ENCODE measurements around the gene INTS2.
A peak's percentile ranks its signal among the peaks of the same experiment; 100 is the strongest.
"Not testable (repeated sequence)": the region's sequence is repeated elsewhere in the genome, so short reads cannot be mapped to it uniquely, and the experiment has no call there.

Gene INTS2

GRCh38 chr17:61927208-61928100 is at the start of gene INTS2:
Gene INTS2, minus strand, starts transcription at chr17:61927982. Its CDS starts 1,338 bp downstream, at chr17:61926644.
- Mint-ChIP-seq H3K9me3 (no peaks in the 10 kb centered on the region), H3K4me3 (peak within 1 kb of the TSS; percentile 90), H3K27ac (peak within 1 kb of the TSS; percentile 93), H3K27me3 (ENCODE audit: low read depth) (no peaks in the 10 kb centered on the region), H3K36me3 (ENCODE audit: low read depth) (peaks cover 8% of the 10 kb centered on the region), H3K4me1 (ENCODE audit: low read depth) (peaks cover 21% of the 10 kb centered on the region)

GRCh38 chr17:61974115-61974514 is 46.3 kb upstream of the INTS2 start:
- Mint-ChIP-seq H3K4me1 (ENCODE audit: low read depth) (no peaks in the 10 kb centered on the region), H3K27ac (no peak overlapping the region), H3K36me3 (ENCODE audit: low read depth) (peaks cover 20% of the 10 kb centered on the region), H3K4me3 (no peak overlapping the region), H3K27me3 (ENCODE audit: low read depth) (no peaks in the 10 kb centered on the region), H3K9me3 (no peaks in the 10 kb centered on the region)

- Mint-ChIP-seq H3K27ac (no peak overlapping the region), H3K36me3 (ENCODE audit: low read depth) (peaks cover 15% of the 10 kb centered on the region), H3K4me3 (no peak overlapping the region), H3K9me3 (no peaks in the 10 kb centered on the region), H3K4me1 (ENCODE audit: low read depth) (no peaks in the 10 kb centered on the region), H3K27me3 (ENCODE audit: low read depth) (no peaks in the 10 kb centered on the region)
Observed at GRCh38 chr17:61972311-61972710, 44.5 kb upstream of the INTS2 start.

GRCh38 chr17:61970030-61970429 is 42.2 kb upstream of the INTS2 start:
- no peak overlapping the region for H3K27ac Mint-ChIP-seq
- H3K4me3 Mint-ChIP-seq: no peak overlapping the region
- H3K36me3 Mint-ChIP-seq (ENCODE audit: low read depth): peaks cover 16% of the 10 kb centered on the region
- H3K4me1 Mint-ChIP-seq (ENCODE audit: low read depth): no peaks in the 10 kb centered on the region
- no peaks in the 10 kb centered on the region for H3K27me3 Mint-ChIP-seq (ENCODE audit: low read depth)
- no peaks in the 10 kb centered on the region for H3K9me3 Mint-ChIP-seq

GRCh38 chr17:61968757-61969156 is 41.0 kb upstream of the INTS2 start:
- Mint-ChIP-seq H3K4me1 (ENCODE audit: low read depth) (no peaks in the 10 kb centered on the region), H3K4me3 (no peak overlapping the region), H3K36me3 (ENCODE audit: low read depth) (peaks cover 18% of the 10 kb centered on the region), H3K27ac (no peak overlapping the region), H3K27me3 (ENCODE audit: low read depth) (no peaks in the 10 kb centered on the region), H3K9me3 (no peaks in the 10 kb centered on the region)

- Mint-ChIP-seq H3K36me3 (ENCODE audit: low read depth) (peaks cover 21% of the 10 kb centered on the region), H3K4me1 (ENCODE audit: low read depth) (no peaks in the 10 kb centered on the region), H3K27me3 (ENCODE audit: low read depth) (no peaks in the 10 kb centered on the region), H3K9me3 (no peaks in the 10 kb centered on the region), H3K27ac (no peak overlapping the region), H3K4me3 (no peak overlapping the region)
Observed at GRCh38 chr17:61967729-61968128, 39.9 kb upstream of the INTS2 start.

- H3K27ac Mint-ChIP-seq: no peak overlapping the region
- no peaks in the 10 kb centered on the region for H3K9me3 Mint-ChIP-seq
- H3K36me3 Mint-ChIP-seq (ENCODE audit: low read depth): peaks cover 21% of the 10 kb centered on the region
- no peaks in the 10 kb centered on the region for H3K27me3 Mint-ChIP-seq (ENCODE audit: low read depth)
- no peaks in the 10 kb centered on the region for H3K4me1 Mint-ChIP-seq (ENCODE audit: low read depth)
- no peak overlapping the region for H3K4me3 Mint-ChIP-seq
Observed at GRCh38 chr17:61966191-61966590, 38.4 kb upstream of the INTS2 start.

GRCh38 chr17:61955619-61956018 is 27.8 kb upstream of the INTS2 start:
- Mint-ChIP-seq H3K4me1 (ENCODE audit: low read depth) (no peaks in the 10 kb centered on the region), H3K4me3 (no peak overlapping the region), H3K27me3 (ENCODE audit: low read depth) (no peaks in the 10 kb centered on the region), H3K36me3 (ENCODE audit: low read depth) (peaks cover 22% of the 10 kb centered on the region), H3K27ac (no peak overlapping the region), H3K9me3 (no peaks in the 10 kb centered on the region)

- Mint-ChIP-seq H3K27ac (no peak overlapping the region), H3K36me3 (ENCODE audit: low read depth) (peaks cover 18% of the 10 kb centered on the region), H3K27me3 (ENCODE audit: low read depth) (no peaks in the 10 kb centered on the region), H3K9me3 (no peaks in the 10 kb centered on the region), H3K4me3 (no peak overlapping the region), H3K4me1 (ENCODE audit: low read depth) (no peaks in the 10 kb centered on the region)
Observed at GRCh38 chr17:61947367-61948078, 19.7 kb upstream of the INTS2 start.

GRCh38 chr17:61946359-61946758 is 18.6 kb upstream of the INTS2 start:
- Mint-ChIP-seq H3K27ac (no peak overlapping the region), H3K36me3 (ENCODE audit: low read depth) (peaks cover 17% of the 10 kb centered on the region), H3K4me3 (no peak overlapping the region), H3K4me1 (ENCODE audit: low read depth) (no peaks in the 10 kb centered on the region), H3K27me3 (ENCODE audit: low read depth) (no peaks in the 10 kb centered on the region), H3K9me3 (no peaks in the 10 kb centered on the region)

GRCh38 chr17:61943117-61943516 is 15.3 kb upstream of the INTS2 start:
- no peaks in the 10 kb centered on the region for H3K27me3 Mint-ChIP-seq (ENCODE audit: low read depth)

GRCh38 chr17:61942085-61942484 is 14.3 kb upstream of the INTS2 start:
- H3K27ac Mint-ChIP-seq: no peak overlapping the region

More at GRCh38 chr17:61943117-61943516, 15.3 kb upstream of the INTS2 start:
- H3K36me3 Mint-ChIP-seq (ENCODE audit: low read depth): peaks cover 15% of the 10 kb centered on the region
- H3K27ac Mint-ChIP-seq: no peak overlapping the region
- H3K4me3 Mint-ChIP-seq: no peak overlapping the region
- H3K9me3 Mint-ChIP-seq: no peaks in the 10 kb centered on the region
- H3K4me1 Mint-ChIP-seq (ENCODE audit: low read depth): no peaks in the 10 kb centered on the region

GRCh38 chr17:61928101-61928436 is 287 bp upstream of the INTS2 start:
- peak overlapping the region; percentile 90 for H3K4me3 Mint-ChIP-seq
- peaks cover 6% of the 10 kb centered on the region for H3K36me3 Mint-ChIP-seq (ENCODE audit: low read depth)
- H3K9me3 Mint-ChIP-seq: no peaks in the 10 kb centered on the region
- no peaks in the 10 kb centered on the region for H3K27me3 Mint-ChIP-seq (ENCODE audit: low read depth)
- peak overlapping the region; percentile 93 for H3K27ac Mint-ChIP-seq
- peaks cover 21% of the 10 kb centered on the region for H3K4me1 Mint-ChIP-seq (ENCODE audit: low read depth)

More at GRCh38 chr17:61942085-61942484, 14.3 kb upstream of the INTS2 start:
- Mint-ChIP-seq H3K36me3 (ENCODE audit: low read depth) (peaks cover 13% of the 10 kb centered on the region), H3K4me3 (no peak overlapping the region), H3K27me3 (ENCODE audit: low read depth) (no peaks in the 10 kb centered on the region), H3K9me3 (no peaks in the 10 kb centered on the region), H3K4me1 (ENCODE audit: low read depth) (no peaks in the 10 kb centered on the region)

- Mint-ChIP-seq H3K27ac (peak overlapping the region; percentile 93), H3K4me1 (ENCODE audit: low read depth) (peaks cover 21% of the 10 kb centered on the region), H3K36me3 (ENCODE audit: low read depth) (peaks cover 9% of the 10 kb centered on the region), H3K4me3 (peak overlapping the region; percentile 90), H3K27me3 (ENCODE audit: low read depth) (no peaks in the 10 kb centered on the region), H3K9me3 (no peaks in the 10 kb centered on the region)
Observed at GRCh38 chr17:61926826-61927207, 965 bp downstream of the INTS2 start.

GRCh38 chr17:61915162-61915561 is 12.6 kb downstream of the INTS2 start:
- H3K9me3 Mint-ChIP-seq; H3K4me1 Mint-ChIP-seq (ENCODE audit: low read depth); H3K27me3 Mint-ChIP-seq (ENCODE audit: low read depth); H3K27ac Mint-ChIP-seq; H3K4me3 Mint-ChIP-seq: not testable (repeated sequence)
- H3K36me3 Mint-ChIP-seq (ENCODE audit: low read depth): peaks cover 29% of the 10 kb centered on the region
